Renal cortex interstitium (tissue), 11 donors: Measurements from ENCODE around the gene ZNF460. TPM values are rescaled to one million over a fixed set of nuclear protein-coding genes. Genes with fewer than 3 reads are reported as not detected.
A peak's percentile ranks its signal among the peaks of the same experiment; 100 is the strongest.
"Not testable (repeated sequence)": the region's sequence is repeated elsewhere in the genome, so short reads cannot be mapped to it uniquely, and the experiment has no call there.

ENCODE experiments used
- DNase-seq, 11 donors: peaks; one replicate each; pipeline ENCODE4 v3.0.0-alpha.2; 2013; ENCODE audit warnings: low read depth in 9 of 11, low spot score in 4 of 11; ENCODE audit errors: extremely low read depth in 1 of 11
- polyA plus RNA-seq, 3 donors: library from polyadenylated mRNA; unstranded; fragments of 120-200 nt; gene quantifications; one replicate each; pipeline ENCODE4 v1.2.1, GENCODE V29; 2013; ENCODE audit not compliant: insufficient read length in 3 of 3

Gene ZNF460
- polyA plus RNA-seq, 3 donors, result 2.5 to 4.2 (median 2.5) TPM

- no peak for DNase-seq
These were observed 7.3 kb upstream of the ZNF460 start for GRCh38 chr19:57273014-57273413.

GRCh38 chr19:57276430-57276829, 3.9 kb upstream of the ZNF460 start:
- DNase-seq, result no peak

- DNase-seq, result not testable (repeated sequence)
These were observed 1.8 kb upstream of the ZNF460 start for GRCh38 chr19:57278481-57278880.

GRCh38 chr19:57279418-57280164, 694 bp upstream of the ZNF460 start:
- peak; percentile 85 to 97 (median 92) for DNase-seq

- peak in 7 of 11 donors; percentile 3 to 19 (median 17) for DNase-seq
These were observed 696 bp downstream of the ZNF460 start for GRCh38 chr19:57280962-57281400.

- no peak for DNase-seq
These were observed 1.8 kb downstream of the ZNF460 start for GRCh38 chr19:57282011-57282643.

- DNase-seq, result no peak
These were observed 8.1 kb downstream of the ZNF460 start for GRCh38 chr19:57288373-57288772.

GRCh38 chr19:57290970-57291369, 10.7 kb downstream of the ZNF460 start:
- no peak for DNase-seq

- DNase-seq, result no peak
These were observed 12.3 kb downstream of the ZNF460 start for GRCh38 chr19:57292547-57292946.

GRCh38 chr19:57293719-57294118, 13.4 kb downstream of the ZNF460 start:
- no peak for DNase-seq

- DNase-seq, result no peak
These were observed 21.8 kb downstream of the ZNF460 start for GRCh38 chr19:57302020-57302465.

GRCh38 chr19:57302727-57303401, 22.6 kb downstream of the ZNF460 start:
- no peak for DNase-seq

GRCh38 chr19:57305056-57305455, 24.8 kb downstream of the ZNF460 start:
- no peak for DNase-seq

- DNase-seq, result no peak
These were observed 28.2 kb downstream of the ZNF460 start for GRCh38 chr19:57308514-57308913.

- DNase-seq, result no peak
These were observed 30.5 kb downstream of the ZNF460 start for GRCh38 chr19:57310792-57311191.

GRCh38 chr19:57314146-57314545, 33.9 kb downstream of the ZNF460 start:
- no peak for DNase-seq

- no peak for DNase-seq
These were observed 37.2 kb downstream of the ZNF460 start for GRCh38 chr19:57317503-57317902.

- DNase-seq, result peak in 1 of 11 donors; percentile 0
These were observed 39.5 kb downstream of the ZNF460 start for GRCh38 chr19:57319869-57320179.

GRCh38 chr19:57320180-57321084, 40.1 kb downstream of the ZNF460 start, which contains the start of gene ZNF543:
Gene ZNF543, plus strand, starts transcription at chr19:57320472. Its CDS starts 382 bp downstream, at chr19:57320854.
- DNase-seq, result peak; percentile 90 to 97 (median 94)
